HG02798 (cell line): ENCODE data around the gene RPL11.
"Not testable (repeated sequence)": the region's sequence is repeated elsewhere in the genome, so short reads cannot be mapped to it uniquely, and the experiment has no call there.

Experiments
- ATAC-seq: cut with Tn5 transposase; IDR thresholded peaks from one replicate; pipeline ENCODE4 v1.9.1; 2021; ENCODE audit warnings: mild to moderate bottlenecking; ENCODE audit not compliant: unreplicated experiment, poor library complexity

RPL11 gene

DNA sequence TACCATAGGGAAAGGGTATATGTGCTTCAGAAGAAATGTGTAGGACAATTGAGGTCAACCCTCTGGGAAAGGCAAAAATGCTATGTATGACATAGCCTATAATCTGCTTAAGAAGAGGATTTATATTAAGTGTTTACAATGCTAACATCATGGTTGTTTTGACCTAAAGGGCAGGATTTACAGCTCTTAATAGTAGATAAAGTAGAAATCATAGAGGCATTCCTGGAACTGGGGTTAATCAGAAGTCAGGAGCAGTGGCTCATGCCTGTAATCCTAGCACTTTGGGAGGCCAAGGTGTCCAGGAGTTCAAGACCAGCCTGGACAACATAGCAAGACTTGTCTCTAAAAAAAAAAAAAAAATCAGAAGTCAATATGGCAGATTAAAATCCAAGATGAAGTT is 8.7 kb upstream of the RPL11 start:
- ATAC-seq = no peak

DNA sequence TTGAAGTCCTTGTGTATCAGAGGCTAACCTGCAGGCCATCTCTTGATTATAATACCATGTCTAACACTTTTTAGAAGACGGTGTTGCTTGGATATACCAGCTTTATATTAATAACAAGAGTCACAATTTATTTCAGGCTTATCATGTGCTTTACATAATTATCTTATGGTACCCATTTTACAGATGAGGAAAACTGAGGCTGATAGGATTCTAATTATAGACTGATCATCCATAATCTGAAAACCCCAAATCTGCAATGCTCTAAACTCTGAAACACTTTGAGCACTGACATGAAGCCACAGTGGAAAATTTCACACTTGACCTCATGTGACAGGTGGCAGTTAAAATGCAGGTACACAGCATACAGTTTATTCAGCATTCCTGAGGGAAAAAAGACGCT is 7.2 kb upstream of the RPL11 start:
- no peak for ATAC-seq

DNA sequence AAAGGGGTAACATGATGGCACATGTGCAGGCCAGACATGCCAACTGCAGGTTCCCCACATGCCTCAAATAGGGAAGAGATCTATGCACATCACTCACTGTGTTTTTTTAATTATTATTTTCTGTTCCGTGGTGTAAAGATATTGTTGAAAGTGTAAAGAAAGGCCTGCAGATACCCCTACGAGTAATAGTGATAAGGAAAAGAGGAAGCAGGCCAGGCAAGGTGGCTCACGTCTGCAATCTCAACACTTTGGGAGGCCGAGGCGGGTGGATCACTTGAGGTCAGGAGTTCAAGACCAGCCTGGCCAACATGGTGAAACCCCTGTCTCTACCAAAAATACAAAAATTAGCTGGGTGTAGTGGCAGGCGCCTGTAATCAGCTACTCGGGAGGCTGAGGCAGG is 6.4 kb upstream of the RPL11 start:
- ATAC-seq = not testable (repeated sequence)

DNA sequence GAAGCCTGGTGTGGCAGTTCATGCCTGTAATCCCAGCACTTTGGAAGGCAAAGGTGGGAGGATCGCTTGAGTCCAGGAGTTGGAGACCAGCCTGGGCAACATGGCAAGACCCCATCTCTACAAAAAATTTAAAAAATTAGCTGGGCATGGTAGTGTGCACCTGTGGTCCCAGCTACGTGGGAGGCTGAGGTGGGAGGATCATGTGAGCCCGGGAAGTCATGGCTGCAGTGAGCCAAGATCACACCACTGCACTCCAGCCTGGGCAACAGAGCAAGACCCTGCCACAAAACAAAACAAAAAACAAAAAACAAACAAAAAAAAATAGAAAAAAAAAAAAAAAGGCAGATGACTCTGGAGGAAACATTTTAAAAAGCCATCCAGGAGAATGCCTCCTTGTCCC is 3.9 kb upstream of the RPL11 start:
- not testable (repeated sequence) for ATAC-seq

DNA sequence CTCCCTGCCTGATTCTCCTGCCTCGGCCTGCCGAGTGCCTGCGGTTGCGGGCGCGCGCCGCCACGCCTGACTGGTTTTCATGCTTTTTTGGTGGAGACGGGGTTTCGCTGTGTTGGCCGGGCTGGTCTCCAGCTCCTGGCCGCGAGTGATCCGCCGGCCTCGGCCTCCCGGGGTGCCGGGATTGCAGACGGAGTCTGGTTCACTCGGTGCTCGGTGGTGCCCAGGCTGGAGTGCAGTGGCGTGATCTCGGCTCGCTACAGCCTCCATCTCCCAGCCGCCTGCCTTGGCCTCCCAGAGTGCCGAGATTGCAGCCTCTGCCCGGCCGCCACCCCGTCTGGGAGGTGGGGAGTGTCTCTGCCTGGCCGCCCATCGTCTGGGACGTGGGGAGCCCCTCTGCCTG is 3.3 kb upstream of the RPL11 start:
- not testable (repeated sequence) for ATAC-seq

DNA sequence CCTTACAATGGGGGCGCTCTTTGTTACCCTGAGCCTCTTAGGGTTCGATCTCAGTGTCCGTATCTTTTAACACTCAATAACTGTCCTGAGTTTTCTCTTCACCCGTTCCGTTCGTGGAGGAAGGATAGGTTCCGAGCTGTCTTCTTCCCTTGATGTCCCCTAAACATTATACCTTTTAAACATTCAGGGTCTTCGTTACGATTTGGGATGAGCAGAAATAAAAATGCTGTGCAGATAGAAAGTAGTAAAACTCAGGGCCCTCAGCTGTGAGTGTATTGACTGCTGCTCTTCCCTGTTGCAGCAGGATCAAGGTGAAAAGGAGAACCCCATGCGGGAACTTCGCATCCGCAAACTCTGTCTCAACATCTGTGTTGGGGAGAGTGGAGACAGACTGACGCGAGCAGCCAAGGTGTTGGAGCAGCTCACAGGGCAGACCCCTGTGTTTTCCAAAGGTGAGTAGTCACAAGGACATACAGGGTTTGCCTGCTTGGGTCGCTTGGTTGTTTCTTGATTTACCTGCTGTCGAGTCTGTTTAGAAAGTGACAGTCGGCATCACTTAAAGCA is 784 bp downstream of the RPL11 start:
- no peak for ATAC-seq

DNA sequence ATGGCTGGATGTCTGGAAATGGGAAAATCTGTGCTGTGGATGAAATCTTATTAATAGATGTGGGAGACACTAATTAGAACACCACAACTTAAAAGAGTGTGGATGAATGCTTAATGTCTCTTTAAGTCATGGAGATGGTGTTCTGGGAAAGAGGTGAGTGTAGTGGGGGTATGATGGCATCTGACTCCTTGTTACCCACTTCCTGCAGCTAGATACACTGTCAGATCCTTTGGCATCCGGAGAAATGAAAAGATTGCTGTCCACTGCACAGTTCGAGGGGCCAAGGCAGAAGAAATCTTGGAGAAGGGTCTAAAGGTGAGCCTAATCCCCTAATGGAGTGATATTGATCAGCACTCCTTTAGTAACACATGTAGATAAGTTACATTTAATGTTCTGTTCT is 2.0 kb downstream of the RPL11 start:
- no peak for ATAC-seq

DNA sequence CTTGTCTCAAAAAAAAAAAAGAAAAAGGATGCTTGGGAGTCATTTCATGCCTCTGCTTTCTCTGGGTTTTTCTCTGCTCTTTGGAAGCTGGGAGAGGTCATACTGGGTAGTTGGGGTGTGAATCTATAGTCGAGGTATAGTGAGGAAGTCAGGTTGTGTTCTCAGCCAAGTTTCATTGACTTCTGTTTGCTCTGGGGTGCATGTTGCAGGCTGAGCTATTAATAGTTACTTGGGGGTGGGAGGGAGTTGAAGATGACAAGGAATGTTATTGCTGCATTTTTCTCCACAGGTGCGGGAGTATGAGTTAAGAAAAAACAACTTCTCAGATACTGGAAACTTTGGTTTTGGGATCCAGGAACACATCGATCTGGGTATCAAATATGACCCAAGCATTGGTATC is 2.8 kb downstream of the RPL11 start:
- ATAC-seq = no peak

DNA sequence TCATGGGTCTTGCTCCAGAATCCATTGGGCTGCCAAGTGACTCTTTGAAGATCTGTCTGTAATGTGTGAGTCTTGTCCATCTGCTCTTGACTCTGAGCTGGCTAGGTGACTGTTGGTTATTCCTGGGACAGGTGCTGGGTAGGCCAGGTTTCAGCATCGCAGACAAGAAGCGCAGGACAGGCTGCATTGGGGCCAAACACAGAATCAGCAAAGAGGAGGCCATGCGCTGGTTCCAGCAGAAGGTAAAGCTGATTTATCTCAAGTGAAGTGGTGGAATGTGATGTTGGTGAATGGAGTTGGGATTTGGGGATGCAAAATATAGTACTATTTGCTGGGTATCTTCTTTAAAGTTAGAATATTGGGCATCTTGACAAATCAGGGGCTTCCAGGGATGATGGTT is 4.1 kb downstream of the RPL11 start:
- no peak for ATAC-seq

DNA sequence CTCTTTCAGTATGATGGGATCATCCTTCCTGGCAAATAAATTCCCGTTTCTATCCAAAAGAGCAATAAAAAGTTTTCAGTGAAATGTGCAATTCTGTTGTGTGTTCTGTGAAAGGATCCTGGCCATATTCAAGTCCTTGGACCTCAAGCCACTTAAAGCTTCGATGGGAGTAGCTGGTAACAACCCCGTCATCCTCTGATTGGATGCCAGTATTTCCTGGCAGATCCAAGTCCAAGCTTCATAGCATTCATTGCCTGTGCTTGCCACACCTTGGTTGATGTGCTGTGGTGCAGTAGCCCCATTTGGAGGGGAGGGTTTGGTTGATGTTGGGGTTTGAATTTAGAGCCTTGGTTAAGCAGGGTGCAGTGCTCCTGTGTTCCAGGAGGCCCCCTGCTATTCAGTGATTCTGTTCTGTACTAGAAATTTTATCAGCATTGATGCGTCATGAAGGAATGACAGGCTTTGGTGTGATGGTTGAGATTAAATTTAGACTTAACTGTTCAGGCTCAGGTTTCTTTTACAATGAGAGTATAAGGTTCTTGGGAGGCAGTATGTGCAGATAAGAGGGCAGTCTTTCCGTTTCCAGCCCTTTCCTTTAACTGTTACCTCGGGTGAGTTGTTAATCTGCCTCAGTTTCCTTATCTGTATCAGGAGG is 4.9 kb downstream of the RPL11 start:
- no peak for ATAC-seq

DNA sequence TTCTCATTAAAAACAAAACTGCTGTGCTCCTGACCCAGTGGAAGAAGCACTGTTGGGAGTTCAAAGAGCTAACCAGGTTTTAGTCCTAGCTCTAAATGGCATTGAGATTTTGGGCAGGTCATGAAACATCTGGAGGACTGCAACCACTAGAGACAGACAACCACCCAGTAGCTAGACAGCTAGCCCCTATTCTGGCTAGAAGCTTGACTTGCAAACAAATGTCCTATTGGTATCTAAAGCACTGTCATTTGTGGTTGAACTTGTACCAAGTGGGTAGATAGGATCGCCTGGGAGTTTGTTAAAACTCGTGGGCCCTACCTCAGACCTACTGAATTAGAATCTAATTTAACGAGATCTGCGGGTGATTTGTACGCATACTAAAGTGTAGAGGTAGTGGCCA is 6.9 kb downstream of the RPL11 start:
- no peak for ATAC-seq

DNA sequence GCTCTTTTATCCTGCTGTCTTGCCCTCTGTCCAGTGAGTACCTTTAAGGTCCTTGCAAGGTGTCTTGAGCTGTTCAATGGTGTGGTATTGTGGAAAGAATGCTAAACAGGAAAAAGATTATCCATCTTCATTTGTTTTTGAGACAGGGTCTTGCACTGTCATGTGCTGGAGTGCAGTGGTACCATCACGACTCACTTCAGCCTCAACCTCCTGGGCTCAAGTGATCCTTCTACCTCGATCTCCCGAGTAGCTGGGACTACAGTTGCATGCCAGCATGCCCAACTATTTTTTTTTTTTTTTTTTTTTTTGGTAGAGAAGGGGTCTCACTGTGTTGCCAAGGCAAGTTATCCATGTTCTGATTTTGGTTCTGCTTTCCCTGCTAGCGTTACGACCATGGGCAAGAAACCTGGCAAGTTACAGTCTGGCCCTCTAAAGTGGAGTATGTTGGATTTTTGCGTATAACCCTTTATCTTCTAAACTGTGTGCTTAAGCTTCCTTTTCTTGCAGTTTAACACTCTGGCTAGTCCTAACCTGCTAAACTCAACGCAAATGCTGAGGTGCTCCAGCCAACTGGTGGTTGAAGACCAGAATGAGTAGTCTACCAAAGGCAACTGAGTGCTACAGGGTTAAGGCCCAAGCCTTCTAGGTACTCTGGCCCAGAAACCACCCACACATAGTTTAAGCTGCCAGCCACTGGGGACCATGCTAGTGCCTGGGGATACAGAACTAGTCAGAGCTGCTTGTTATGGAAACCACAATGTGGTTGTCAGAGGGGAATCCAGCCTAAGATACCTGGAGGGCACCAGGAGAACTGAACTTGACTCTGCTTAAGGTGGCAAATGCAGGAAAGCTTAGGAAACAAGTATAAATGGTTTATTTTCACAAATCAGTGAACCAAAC is 7.9 kb downstream of the RPL11 start:
- no peak for ATAC-seq

DNA sequence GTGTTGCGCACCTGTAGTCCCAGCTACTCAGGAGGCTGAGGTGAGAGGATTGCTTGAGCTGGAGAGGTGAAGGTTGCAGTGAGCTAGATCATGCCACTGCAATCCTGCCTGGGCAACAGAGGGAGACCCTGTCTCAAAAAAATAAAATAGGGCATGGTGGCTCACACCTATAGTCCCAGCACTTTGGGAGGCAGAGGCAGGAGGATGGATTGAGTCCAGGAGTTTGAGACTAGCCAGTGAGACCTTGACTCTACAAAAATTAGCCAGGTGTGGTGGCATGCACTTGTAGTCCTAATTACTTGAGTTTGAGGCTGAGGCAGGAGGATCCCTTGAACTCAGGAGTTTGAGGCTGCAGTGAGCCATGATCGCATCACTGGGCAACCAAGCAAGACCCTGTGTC is 9.7 kb downstream of the RPL11 start:
- no peak for ATAC-seq

DNA sequence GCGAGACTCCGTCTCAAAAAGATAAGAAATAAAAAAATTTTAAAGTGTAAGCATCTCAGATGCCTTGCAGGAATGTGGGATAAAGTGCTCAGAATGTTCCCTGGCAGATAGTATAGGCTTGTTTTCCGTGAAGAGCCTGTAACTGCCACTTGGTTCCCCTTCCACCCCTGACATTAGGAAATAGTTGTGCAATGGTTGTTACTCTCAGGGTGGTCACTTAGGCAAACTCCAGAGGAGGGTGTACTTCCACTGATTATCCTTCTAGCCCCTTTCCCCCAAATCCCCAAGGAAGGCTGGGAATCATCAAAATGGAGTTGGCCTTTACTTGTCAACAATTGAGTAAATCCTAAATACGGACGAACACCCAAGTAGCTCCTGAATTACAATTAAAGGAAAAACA is 10.4 kb downstream of the RPL11 start:
- ATAC-seq = no peak

DNA sequence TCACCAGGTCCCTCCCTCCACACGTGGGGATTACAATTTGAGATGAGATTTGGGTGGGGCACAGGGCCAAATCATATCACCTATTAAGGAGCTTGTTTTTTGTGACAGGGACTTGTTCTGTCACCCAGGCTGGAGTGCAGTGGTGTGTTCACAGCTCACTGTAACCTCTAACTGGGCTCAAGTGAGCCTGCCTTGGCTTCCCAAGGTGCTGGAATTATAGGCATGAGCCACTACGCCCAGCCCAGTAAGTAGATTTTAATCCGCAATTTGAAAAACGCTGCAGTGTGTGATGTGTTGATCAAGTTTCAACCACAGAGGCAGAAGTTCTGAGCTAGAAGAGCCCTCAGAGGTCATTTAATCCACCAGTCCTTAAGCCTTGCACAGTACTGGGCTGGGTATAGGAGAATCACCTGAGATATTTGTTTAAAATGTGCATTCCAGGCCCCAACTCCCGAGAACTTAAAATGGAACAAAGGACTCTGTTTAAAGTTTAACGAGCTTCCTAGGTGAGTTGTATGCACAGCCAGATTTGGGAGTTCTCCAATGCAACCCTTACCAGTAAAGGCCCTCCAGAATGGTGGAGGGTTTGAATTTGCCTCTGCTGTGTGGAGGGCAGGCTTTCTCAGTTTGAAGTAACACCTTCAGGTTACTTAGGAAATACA is 13.4 kb downstream of the RPL11 start:
- no peak for ATAC-seq

DNA sequence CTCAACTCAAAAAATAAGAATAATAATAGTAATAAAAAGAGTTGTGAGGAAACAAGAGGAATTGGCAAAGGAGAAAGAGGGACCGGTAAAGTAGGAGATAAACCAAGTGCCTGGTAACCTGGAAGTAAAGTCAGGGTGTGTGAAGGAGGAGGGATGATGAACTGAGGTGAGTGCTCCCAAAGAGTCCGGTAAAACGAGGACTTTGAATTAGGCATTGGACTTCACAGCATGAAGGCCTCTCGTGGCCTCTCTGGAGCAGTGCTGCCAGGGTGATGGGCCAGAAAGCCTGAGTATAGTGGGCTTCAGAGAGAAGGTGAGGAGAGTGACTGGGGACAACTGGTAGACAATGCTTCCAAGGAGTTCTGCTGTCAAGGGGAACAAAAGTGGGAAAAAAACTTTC is 17.6 kb downstream of the RPL11 start:
- ATAC-seq = no peak

DNA sequence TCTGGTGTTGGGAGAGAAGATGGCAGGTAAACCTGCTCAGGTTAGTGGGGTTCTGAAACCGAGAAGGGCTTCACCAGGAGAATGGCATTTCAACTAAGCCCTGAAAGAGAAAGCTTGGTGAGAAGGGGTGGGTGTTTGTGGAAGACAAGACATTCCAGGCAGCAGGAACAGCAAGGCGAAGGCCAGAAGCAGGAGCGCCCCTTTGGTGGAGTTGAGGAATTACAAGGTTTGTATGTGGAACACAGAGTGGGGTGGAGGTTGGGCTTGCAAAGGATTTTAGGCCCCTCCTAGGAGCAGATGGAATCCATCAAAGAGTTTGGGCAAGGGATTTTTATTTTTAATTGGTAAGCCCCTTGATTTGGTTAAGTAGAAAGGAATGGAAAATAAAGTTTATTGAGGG is 26.9 kb downstream of the RPL11 start:
- no peak for ATAC-seq

DNA sequence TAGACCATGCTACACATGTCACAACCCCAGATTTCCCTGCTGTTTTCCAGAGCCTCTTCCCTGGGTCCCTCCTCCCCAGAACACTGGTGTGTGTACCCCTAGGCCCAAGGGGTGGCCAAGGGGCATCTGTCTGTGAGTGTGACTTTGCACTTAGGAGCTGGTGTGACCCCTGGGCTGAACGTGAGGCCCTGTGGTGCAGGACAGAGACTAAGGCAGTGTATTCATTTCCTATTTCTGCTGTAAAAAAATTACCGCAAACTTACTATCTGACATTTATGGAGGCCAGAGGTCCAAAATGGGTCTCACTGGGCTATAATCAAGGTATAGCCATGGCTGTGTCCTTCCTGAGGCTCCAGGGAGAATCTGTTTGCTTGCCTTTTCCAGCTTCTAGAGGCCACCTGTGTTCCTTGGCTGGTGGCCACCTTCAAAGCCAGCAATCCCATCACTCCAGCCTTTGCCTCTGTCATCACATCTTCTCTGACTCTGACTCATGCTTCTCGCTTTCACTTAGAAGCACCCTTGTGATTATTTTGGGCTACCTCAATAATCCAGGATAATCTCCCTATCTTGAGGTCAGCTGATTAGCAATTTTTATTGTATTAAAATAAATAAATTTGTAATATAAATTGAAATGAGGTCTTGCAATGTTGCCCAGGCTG is 27.7 kb downstream of the RPL11 start:
- ATAC-seq = no peak

DNA sequence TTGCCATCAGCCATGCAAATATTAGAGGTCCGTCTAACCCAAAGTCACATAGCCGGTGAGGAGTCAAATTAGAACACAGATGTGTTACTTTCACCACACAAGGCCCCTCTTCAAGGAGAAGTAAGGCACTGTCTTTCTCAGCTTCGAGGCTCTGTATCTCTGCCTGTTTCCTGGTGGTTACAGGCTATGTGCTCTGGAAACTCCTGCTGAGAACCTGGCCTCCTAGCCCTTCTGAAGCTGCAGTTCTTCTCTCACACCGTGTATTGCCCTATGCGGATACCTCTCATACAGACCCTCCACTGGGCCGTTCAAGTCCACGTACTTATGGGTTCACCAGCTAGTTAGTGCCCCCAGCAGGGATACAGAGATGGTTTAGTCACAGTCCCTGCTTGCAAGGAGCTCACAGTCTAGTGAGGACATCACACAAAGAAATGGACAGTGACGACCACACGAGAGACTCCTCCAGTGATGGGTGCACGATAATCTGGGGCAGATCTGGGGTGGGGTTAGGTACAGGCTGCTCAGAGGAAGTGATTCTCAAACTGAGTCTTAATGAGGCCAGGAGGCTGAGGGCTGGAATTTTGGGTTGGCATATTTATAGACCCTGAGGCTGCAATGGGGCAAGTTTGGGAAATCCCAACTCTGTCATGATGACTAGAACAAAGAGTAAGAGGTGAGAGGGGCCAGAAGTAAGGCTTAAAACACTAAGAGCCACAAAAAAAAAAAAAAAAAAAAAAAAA is 28.8 kb downstream of the RPL11 start:
- ATAC-seq = peak; percentile 72

DNA sequence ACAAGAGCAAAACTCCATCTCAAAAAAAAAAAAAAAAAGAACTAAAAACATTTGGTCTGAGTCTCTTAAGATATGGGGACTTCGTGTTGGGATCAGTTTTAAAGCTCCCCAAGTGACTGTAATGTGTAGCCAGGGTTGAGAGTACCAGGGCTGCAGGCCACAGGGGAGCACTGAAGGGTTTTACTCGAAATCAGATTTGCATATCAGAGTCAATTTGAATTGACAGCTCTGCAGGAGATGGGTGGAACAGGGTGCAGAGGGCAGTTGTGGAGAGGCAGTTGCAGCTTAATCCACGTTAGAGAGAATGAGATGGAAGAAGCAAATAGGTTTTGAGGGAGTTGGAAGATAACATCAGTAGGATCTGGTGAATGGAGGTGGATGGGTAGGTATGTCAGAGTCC is 31.0 kb downstream of the RPL11 start:
- no peak for ATAC-seq
